ENCODE measurements around the gene N4BP2L2. TPM values are rescaled to one million over a fixed set of nuclear protein-coding genes. Genes with fewer than 3 reads are reported as not detected.

The N4BP2L2 gene
- total and polyA plus RNA-seq, 9 of the 15 experiments (the other 6 are each of a cell fraction or from before 2014, with no cell fraction given) = 33.9 to 76.4 (median 48.7) TPM

DNA sequence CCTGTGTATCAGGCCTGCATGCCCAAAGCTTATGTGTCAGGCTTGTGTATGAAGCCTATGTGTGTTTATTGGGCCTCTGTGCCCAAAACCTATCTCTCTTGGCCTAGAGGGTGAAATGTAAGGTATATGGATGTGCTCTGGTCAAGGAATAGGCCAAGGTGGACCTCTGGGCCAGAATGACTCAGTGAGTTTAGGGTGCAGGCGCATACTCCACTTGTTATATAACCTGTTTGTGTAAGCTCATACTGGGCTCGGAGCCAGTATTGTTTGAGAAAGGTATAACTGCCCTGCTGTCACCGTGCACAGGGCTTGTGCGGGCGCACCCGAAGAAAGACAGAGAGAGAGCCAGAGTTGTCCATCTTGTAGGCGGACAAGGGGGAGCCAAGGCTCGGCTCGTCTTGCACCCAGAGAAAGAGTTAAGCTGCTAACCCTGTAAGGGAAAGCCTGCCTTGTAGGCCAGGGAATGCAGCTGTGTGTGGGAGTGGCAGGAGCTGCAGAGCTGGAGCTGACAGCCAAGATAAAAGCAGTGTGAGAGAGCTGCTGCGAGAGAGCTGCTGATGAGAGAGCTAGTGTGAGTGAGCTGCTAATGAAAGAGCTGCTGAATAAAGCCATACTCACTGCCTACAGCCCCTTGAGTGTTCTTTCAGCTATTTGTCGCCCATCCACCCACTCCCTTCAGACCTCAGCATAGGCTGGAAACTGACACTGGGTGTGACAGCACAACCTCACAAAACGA is 67.2 kb downstream of the N4BP2L2 start:
- ChIA-PET CTCF (ENCODE audit: low intra/inter-chr PET ratio) (no interaction called here), POLR2A (no interaction called here)
- Histone ChIP-seq H3K4me2 (ENCODE audit: insufficient read depth, low read length) (peak overlapping the region; percentile 56), H3K4me1 (replicated peaks in 1 of 2; ENCODE audit: control insufficient read depth in 2 of 2, insufficient read depth in 2 of 2, low read length in 2 of 2) (peaks cover 16 to 34% of the 10 kb centered on the region in 2 experiments; a peak in 4 of 5 replicates), H3K4me3 (no peak overlapping the region), H3K9ac (ENCODE audit: insufficient read depth in 1 of 2, low read depth in 2 of 2, low read length in 2 of 2) (0 out of 4 replicates have a peak overlapping the region, but pooled peaks of 1 of the 2 experiments have one; percentile 20), H3K36me3 (ENCODE audit: control insufficient read depth, insufficient read depth, low read length) (no peaks in the 10 kb centered on the region), H2AFZ (ENCODE audit: low read depth, low read length) (peak overlapping the region; percentile 60), H4K20me1 (replicated peaks; ENCODE audit: control insufficient read depth, insufficient read depth, low read length) (no peaks in the 10 kb centered on the region), H3K27ac (ENCODE audit: extremely low read depth, low read depth, low read length) (peak overlapping the region; percentile 44; the same call in 2 of the 3 replicates), H3K27me3 (ENCODE audit: control insufficient read depth in 2 of 2, insufficient read depth in 2 of 2, low read length in 2 of 2) (no peaks in the 10 kb centered on the region), H3K79me2 (ENCODE audit: control insufficient read depth, insufficient read depth, low read length) (no peaks in the 10 kb centered on the region), H3K9me1 (ENCODE audit: control insufficient read depth, insufficient read depth, low read length) (peaks cover 3% of the 10 kb centered on the region), H3K9me3 (replicated peaks; ENCODE audit: control insufficient read depth, insufficient read depth, low read depth, low read length) (no peaks in the 10 kb centered on the region)
- peak; percentile 90 for ATAC-seq
- intact Hi-C loops (cut with micrococcal nuclease) (loop anchor here (2.0 kb wide), 1 partner anchor 67 kb away; the partner anchor contains the start of gene N4BP2L2), in situ Hi-C loops (cut with MboI) (no loop called here)
- no TSS peak for BruUV-seq (replicated peaks)
- DNase-seq (ENCODE audit: extremely low read depth in 1 of 4, low spot score in 3 of 4) = peak in 2 of 4 experiments; percentile 52 to 86
- 21% methylated on average over 10 of the region's 12 CpGs for WGBS (ENCODE audit: insufficient coverage, low coverage, missing lambda C conversion rate)
- peak; percentile 82 for FAIRE-seq
- TF ChIP-seq ARID2 (IDR thresholded peaks at IDR 0.05) (no peak), PHF21A (IDR thresholded peaks at IDR 0.05; ENCODE audit: borderline replicate concordance, low read depth) (no peak), ZNF212 (CRISPR knock-in tag; IDR thresholded peaks at IDR 0.05) (no peak), MXI1 (IDR thresholded peaks at IDR 0.05; ENCODE audit: low read depth, low read length) (no peak), FOS (IDR thresholded peaks at IDR 0.05; ENCODE audit: extremely low read depth, insufficient read length) (no peak), FOXJ3 (CRISPR knock-in tag; IDR thresholded peaks at IDR 0.05) (no peak), ZFPM2 (CRISPR knock-in tag; IDR thresholded peaks at IDR 0.05) (no peak), KAT2B (IDR thresholded peaks at IDR 0.05; ENCODE audit: low read depth, low read length) (no peak)
- TF ChIP-seq, protein P1, sequence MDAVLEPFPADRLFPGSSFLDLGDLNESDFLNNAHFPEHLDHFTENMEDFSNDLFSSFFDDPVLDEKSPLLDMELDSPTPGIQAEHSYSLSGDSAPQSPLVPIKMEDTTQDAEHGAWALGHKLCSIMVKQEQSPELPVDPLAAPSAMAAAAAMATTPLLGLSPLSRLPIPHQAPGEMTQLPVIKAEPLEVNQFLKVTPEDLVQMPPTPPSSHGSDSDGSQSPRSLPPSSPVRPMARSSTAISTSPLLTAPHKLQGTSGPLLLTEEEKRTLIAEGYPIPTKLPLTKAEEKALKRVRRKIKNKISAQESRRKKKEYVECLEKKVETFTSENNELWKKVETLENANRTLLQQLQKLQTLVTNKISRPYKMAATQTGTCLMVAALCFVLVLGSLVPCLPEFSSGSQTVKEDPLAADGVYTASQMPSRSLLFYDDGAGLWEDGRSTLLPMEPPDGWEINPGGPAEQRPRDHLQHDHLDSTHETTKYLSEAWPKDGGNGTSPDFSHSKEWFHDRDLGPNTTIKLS (IDR thresholded peaks at IDR 0.05; ENCODE audit: borderline replicate concordance, low read depth) = no peak
- TF ChIP-seq, protein P2, sequence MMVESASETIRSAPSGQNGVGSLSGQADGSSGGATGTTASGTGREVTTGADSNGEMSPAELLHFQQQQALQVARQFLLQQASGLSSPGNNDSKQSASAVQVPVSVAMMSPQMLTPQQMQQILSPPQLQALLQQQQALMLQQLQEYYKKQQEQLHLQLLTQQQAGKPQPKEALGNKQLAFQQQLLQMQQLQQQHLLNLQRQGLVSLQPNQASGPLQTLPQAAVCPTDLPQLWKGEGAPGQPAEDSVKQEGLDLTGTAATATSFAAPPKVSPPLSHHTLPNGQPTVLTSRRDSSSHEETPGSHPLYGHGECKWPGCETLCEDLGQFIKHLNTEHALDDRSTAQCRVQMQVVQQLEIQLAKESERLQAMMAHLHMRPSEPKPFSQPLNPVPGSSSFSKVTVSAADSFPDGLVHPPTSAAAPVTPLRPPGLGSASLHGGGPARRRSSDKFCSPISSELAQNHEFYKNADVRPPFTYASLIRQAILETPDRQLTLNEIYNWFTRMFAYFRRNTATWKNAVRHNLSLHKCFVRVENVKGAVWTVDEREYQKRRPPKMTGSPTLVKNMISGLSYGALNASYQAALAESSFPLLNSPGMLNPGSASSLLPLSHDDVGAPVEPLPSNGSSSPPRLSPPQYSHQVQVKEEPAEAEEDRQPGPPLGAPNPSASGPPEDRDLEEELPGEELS (CRISPR knock-in tag; IDR thresholded peaks at IDR 0.05; ENCODE audit: borderline replicate concordance) = no peak
- TF ChIP-seq, protein P3, sequence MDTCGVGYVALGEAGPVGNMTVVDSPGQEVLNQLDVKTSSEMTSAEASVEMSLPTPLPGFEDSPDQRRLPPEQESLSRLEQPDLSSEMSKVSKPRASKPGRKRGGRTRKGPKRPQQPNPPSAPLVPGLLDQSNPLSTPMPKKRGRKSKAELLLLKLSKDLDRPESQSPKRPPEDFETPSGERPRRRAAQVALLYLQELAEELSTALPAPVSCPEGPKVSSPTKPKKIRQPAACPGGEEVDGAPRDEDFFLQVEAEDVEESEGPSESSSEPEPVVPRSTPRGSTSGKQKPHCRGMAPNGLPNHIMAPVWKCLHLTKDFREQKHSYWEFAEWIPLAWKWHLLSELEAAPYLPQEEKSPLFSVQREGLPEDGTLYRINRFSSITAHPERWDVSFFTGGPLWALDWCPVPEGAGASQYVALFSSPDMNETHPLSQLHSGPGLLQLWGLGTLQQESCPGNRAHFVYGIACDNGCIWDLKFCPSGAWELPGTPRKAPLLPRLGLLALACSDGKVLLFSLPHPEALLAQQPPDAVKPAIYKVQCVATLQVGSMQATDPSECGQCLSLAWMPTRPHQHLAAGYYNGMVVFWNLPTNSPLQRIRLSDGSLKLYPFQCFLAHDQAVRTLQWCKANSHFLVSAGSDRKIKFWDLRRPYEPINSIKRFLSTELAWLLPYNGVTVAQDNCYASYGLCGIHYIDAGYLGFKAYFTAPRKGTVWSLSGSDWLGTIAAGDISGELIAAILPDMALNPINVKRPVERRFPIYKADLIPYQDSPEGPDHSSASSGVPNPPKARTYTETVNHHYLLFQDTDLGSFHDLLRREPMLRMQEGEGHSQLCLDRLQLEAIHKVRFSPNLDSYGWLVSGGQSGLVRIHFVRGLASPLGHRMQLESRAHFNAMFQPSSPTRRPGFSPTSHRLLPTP (IDR thresholded peaks at IDR 0.05; ENCODE audit: borderline replicate concordance, extremely low read depth, insufficient read length) = no peak
